Common myeloid progenitor, CD34-positive (primary cell): Measurements from ENCODE around the gene EPB41L4A.

Experiments used
- CTCF ChIA-PET: fragments of 350-600 bp; sonication (Branson Sonifier 250); formaldehyde crosslinking; loops from one replicate; lab custom pipeline; 2021; ENCODE audit warnings: antibody characterized with exemption; lab: Charles Lee
- POLR2A ChIA-PET: fragments of 350-600 bp; sonication (Branson Sonifier 250); formaldehyde crosslinking; loops from one replicate; lab custom pipeline; 2021; ENCODE audit warnings: antibody characterized with exemption; lab: Charles Lee
- DNase-seq, 3 donors: peaks; one replicate each; pipeline versions ENCODE4 v3.0.0 to v3.0.0-alpha.2; 2013
- H3K27ac ChIP-seq, 2 experiments: 1 replicate in 1 of 2; 2 replicates in 1 of 2; pipeline ENCODE4 v1.7.0; 2013; ENCODE audit warnings: inconsistent platforms in 2 of 2, low read length in 2 of 2, mild to moderate bottlenecking in 2 of 2, low read depth in 1 of 2, moderate library complexity in 1 of 2; ENCODE audit not compliant: severe bottlenecking in 2 of 2, insufficient read depth in 1 of 2, poor library complexity in 1 of 2
- H3K27me3 ChIP-seq, 5 experiments: replicated peaks in 2 of 5; 1 replicate in 3 of 5; 2 replicates in 2 of 5; pipeline versions ENCODE4 v1.6.1 to v1.7.0; 2013; ENCODE audit warnings: low read length in 4 of 5, mild to moderate bottlenecking in 2 of 5, moderate library complexity in 2 of 5, inconsistent platforms in 1 of 5; ENCODE audit not compliant: insufficient read depth in 5 of 5, control insufficient read depth in 4 of 5
- H3K36me3 ChIP-seq, 4 experiments: 1 replicate in 2 of 4; 2 replicates in 2 of 4; pipeline versions ENCODE4 v1.6.1 to v1.7.0; 2013; ENCODE audit warnings: low read length in 3 of 4, control low read depth in 1 of 4, mild to moderate bottlenecking in 1 of 4; ENCODE audit not compliant: control insufficient read depth in 4 of 4, insufficient read depth in 4 of 4
- H3K4me1 ChIP-seq, 4 experiments: 1 replicate in 3 of 4; 2 replicates in 1 of 4; pipeline versions ENCODE4 v1.6.1 to v1.7.1; 2013; ENCODE audit warnings: low read length in 3 of 4, mild to moderate bottlenecking in 3 of 4, control low read depth in 1 of 4, inconsistent platforms in 1 of 4, moderate library complexity in 1 of 4; ENCODE audit not compliant: control insufficient read depth in 4 of 4, insufficient read depth in 4 of 4; ENCODE audit errors: control extremely low read depth in 1 of 4
- H3K4me3 ChIP-seq, 7 experiments: 1 replicate in 4 of 7; 2 replicates in 3 of 7; pipeline versions ENCODE4 v1.5.1 to v1.7.0; 2013; ENCODE audit warnings: mild to moderate bottlenecking in 7 of 7, low read length in 6 of 7, moderate library complexity in 6 of 7, inconsistent platforms in 2 of 7, low read depth in 2 of 7, control low read depth in 1 of 7; ENCODE audit not compliant: insufficient read depth in 4 of 7, control insufficient read depth in 1 of 7; ENCODE audit errors: extremely low read depth in 1 of 7
- H3K9me3 ChIP-seq, 5 experiments: 1 replicate in 4 of 5; 2 replicates in 1 of 5; pipeline versions ENCODE4 v1.6.1 to v1.7.1; 2013; ENCODE audit warnings: low read length in 4 of 5, mild to moderate bottlenecking in 2 of 5, inconsistent platforms in 1 of 5, low read depth in 1 of 5, moderate library complexity in 1 of 5; ENCODE audit not compliant: control insufficient read depth in 4 of 5, insufficient read depth in 2 of 5; ENCODE audit errors: control extremely low read depth in 1 of 5
- WGBS: methylation state at CpG from one replicate; pipeline ENCODE4 v1.1.5; 2013; ENCODE audit not compliant: insufficient coverage; 5-methylcytosine and 5-hydroxymethylcytosine counted together

Gene EPB41L4A

DNA sequence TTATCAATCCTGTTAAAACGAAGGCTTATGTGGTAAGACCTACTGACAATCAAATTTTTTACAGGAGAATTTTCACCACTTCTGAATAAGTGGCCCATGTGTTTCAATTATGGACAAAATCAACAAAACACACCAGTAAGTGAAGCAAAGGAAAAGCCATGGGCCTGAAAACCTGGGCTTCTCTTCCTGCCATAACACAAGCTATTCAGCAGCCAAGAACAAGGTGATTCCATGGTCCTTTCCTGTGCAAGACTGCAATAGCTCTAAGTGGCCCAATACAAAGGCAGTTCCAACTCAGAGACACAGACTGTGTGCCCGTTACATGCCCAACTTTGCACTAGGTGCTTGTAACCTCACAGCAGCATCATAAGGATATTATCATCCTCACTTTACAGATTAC is 168.5 kb downstream of the EPB41L4A start:
- POLR2A ChIA-PET = no interaction called here
- no peaks in the 10 kb centered on the region for H3K4me1 ChIP-seq
- no peak overlapping the region for H3K4me3 ChIP-seq
- H3K27ac ChIP-seq = no peak overlapping the region
- CTCF ChIA-PET = no interaction called here
- H3K36me3 ChIP-seq = no peaks in the 10 kb centered on the region
- H3K9me3 ChIP-seq = no peaks in the 10 kb centered on the region
- WGBS = 80% methylated on average over 1 of the region's 2 CpGs
- DNase-seq = no peak
- peaks cover 0 to 4% (median 0%) of the 10 kb centered on the region in 5 experiments for H3K27me3 ChIP-seq

- H3K36me3 ChIP-seq = no peaks in the 10 kb centered on the region
- 89% methylated on average over 2 of the region's 2 CpGs for WGBS
- H3K27ac ChIP-seq = no peak overlapping the region
- peaks cover 0 to 4% (median 0%) of the 10 kb centered on the region in 5 experiments for H3K27me3 ChIP-seq
- no peaks in the 10 kb centered on the region for H3K4me1 ChIP-seq
- no peak overlapping the region for H3K4me3 ChIP-seq
- H3K9me3 ChIP-seq = no peaks in the 10 kb centered on the region
- no peak for DNase-seq
- CTCF ChIA-PET = no interaction called here
- POLR2A ChIA-PET = no interaction called here
Measured at GRCh38 chr5:112248623-112249022, 170.5 kb downstream of the EPB41L4A start.

GRCh38 chr5:112247960-112248359 is 171.1 kb downstream of the EPB41L4A start:
- Histone ChIP-seq H3K27ac (no peak overlapping the region), H3K4me1 (no peaks in the 10 kb centered on the region), H3K4me3 (no peak overlapping the region), H3K9me3 (no peaks in the 10 kb centered on the region), H3K36me3 (no peaks in the 10 kb centered on the region), H3K27me3 (peaks cover 0 to 4% (median 0%) of the 10 kb centered on the region in 5 experiments)
- DNase-seq = no peak
- CTCF ChIA-PET = no interaction called here
- POLR2A ChIA-PET = no interaction called here

GRCh38 chr5:112245656-112246055 is 173.4 kb downstream of the EPB41L4A start:
- H3K27ac ChIP-seq = no peak overlapping the region
- H3K4me3 ChIP-seq = no peak overlapping the region
- H3K4me1 ChIP-seq = no peaks in the 10 kb centered on the region
- H3K36me3 ChIP-seq = no peaks in the 10 kb centered on the region
- ChIA-PET CTCF (interaction anchor here (0.9 to 1.0 kb wide), 2 partner anchors 11 to 268 kb away, joined by 3 read pairs; no protein-coding TSS in a partner anchor), POLR2A (no interaction called here)
- WGBS = 73% methylated on average over 3 of the region's 5 CpGs
- no peaks in the 10 kb centered on the region for H3K9me3 ChIP-seq
- no peak for DNase-seq
- peaks cover 0 to 6% (median 0%) of the 10 kb centered on the region in 5 experiments for H3K27me3 ChIP-seq

DNA sequence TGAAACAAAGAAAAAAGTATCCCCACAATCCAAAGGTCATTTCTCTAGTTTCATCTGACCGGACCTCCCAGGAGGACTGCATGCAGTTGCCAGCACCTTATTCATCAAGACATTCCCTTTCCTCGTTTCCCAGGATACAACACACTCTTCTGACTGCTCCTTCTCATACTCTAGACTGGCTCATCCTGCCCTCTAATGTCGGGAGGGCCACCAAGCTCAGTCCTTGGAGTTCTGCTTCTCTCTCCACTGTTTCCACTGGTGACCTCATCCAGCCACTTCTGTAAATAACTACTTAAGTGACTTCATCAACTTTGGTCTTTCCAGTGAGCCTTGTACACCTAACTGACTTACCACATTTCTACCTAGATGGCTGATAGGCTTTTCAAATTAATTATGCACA is 179.1 kb downstream of the EPB41L4A start:
- DNase-seq = no peak
- WGBS = 66% methylated on average over 3 of the region's 3 CpGs

DNA sequence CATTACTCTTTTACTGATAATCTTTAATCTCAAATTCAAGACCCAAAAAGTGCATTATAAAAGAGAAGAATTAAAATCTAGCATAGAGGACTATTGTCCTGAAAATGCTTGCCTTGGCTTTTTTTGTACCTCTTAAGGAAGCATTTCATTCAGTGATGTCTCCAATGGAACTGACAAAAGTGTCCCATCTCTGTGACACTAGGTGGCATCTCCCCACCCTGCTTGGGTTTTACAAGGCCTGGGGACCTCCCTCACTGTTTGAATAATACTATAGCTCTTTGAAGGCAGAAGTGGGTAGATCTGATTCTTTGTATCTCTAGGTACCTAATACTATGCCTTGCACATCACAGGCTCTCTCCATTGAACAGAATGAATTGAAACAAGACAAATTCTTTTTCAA is 180.6 kb downstream of the EPB41L4A start:
- CTCF ChIA-PET = interaction anchor here (0.9 kb wide), 1 partner anchor 519 kb away, joined by 3 read pairs; no protein-coding TSS in a partner anchor
- H3K4me1 ChIP-seq = no peaks in the 10 kb centered on the region
- POLR2A ChIA-PET = no interaction called here
- no peak overlapping the region for H3K27ac ChIP-seq
- H3K4me3 ChIP-seq = no peak overlapping the region
- peaks cover 0 to 4% (median 4%) of the 10 kb centered on the region in 5 experiments for H3K27me3 ChIP-seq
- H3K9me3 ChIP-seq = no peaks in the 10 kb centered on the region
- no peaks in the 10 kb centered on the region for H3K36me3 ChIP-seq
- DNase-seq = peak in 1 of 3 donors; percentile 2

More for the DNA sequence above, 179.1 kb downstream of the EPB41L4A start:
- Histone ChIP-seq H3K4me1 (no peaks in the 10 kb centered on the region), H3K27ac (no peak overlapping the region), H3K27me3 (peaks cover 0 to 4% (median 4%) of the 10 kb centered on the region in 5 experiments), H3K4me3 (no peak overlapping the region), H3K9me3 (no peaks in the 10 kb centered on the region), H3K36me3 (no peaks in the 10 kb centered on the region)
- ChIA-PET POLR2A (no interaction called here), CTCF (no interaction called here)

GRCh38 chr5:112237456-112237855 is 181.6 kb downstream of the EPB41L4A start:
- peaks cover 0 to 4% (median 4%) of the 10 kb centered on the region in 5 experiments for H3K27me3 ChIP-seq
- POLR2A ChIA-PET = no interaction called here
- no peaks in the 10 kb centered on the region for H3K36me3 ChIP-seq
- no peak overlapping the region for H3K27ac ChIP-seq
- H3K9me3 ChIP-seq = no peaks in the 10 kb centered on the region
- CTCF ChIA-PET = no interaction called here
- 100% methylated on average over 1 of the region's 2 CpGs for WGBS
- DNase-seq = no peak
- no peaks in the 10 kb centered on the region for H3K4me1 ChIP-seq
- H3K4me3 ChIP-seq = no peak overlapping the region
